GM10847 (cell line): ENCODE data around the gene OSMR.

Experiments used
- POLR2A ChIP-seq: IDR thresholded peaks from 2 replicates; pipeline ENCODE4 v1.6.1; 2011; ENCODE audit not compliant: insufficient read length; ENCODE audit errors: extremely low read depth

The OSMR gene

GRCh38 chr5:38845526-38846378 lies at the start of gene OSMR:
Gene OSMR, plus strand, starts transcription at chr5:38846012. Its CDS starts 23,033 bp downstream, at chr5:38869045.
- no peak for TF ChIP-seq POLR2A

DNA sequence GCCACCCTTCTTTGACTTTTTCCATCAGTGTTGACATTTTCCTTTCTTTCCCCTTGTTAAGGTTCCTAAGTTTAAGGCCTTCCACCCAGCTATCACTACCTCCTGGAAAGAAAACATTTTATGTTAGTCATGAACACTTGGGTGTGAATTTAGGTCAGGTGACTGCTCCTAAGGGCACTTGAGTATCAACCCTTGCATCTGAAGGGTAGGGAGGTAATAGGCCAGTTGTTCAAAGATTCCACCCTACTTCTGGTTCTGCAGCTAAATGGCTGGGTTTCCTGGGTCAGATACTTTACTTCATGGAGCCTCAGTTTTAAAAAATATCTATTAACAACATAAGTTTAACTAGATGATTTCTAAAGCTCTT lies 49.1 kb upstream of the OSMR start:
- TF ChIP-seq POLR2A = no peak

GRCh38 chr5:38797838-38798237 lies 48.0 kb upstream of the OSMR start:
- TF ChIP-seq POLR2A = no peak

- no peak for TF ChIP-seq POLR2A
Observed at GRCh38 chr5:38799556-38800377, 46.0 kb upstream of the OSMR start.

DNA sequence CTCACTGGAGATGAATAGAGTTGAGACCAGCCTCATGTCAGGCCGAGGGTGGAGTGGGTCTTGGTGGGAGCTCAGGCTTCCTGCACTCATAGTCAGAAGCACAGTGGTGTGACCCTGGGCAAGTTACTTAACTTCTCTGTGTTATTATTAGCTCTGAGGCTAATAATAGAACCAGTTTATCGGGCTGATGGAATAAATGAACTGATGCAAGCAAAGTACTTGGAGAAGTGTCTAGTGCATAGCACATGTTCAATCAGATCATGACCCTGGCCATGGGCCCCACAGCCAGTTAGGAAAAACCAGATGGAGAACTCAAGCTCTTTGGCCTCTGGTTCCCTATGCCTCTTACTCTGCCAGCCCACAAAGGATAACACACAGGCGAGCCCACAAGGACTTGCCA lies 45.3 kb upstream of the OSMR start:
- no peak for TF ChIP-seq POLR2A

DNA sequence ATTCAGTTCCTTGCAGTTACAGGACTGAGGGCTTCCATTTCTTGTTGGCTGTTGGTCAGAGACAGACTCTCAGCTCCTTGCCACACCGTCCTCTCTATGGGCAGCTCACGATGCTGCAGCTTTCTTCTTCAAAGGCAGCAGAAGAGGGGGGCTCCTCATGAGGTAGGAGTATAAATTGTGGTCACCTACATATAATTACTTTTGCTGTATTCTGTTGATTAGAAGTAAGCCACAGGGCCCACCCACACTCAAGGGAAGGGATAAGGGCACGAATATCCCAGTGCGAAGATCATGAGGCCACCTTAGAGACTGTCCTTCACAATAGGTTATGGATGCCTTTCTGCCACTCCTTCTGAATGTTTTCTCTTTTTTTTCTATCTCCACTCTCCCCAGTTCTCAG lies 43.7 kb upstream of the OSMR start:
- TF ChIP-seq POLR2A = no peak

DNA sequence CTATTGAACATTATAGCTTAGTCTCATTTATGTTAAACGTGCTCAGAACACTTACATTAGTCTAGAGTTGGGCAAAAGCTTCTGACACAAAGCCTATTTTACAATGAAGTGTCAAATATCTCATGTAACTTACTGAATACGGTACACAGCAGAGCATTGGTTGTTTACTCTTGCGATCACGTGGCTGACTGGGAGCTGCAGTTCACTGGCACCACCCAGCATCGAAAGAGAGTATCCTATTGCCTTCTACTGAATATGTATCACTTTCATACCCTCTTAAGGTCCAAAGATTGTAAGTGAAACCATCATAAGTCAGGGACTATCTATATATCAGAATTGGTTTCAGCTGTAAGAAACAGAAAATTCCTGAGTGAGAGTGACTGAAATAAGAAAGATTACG lies 42.6 kb upstream of the OSMR start:
- TF ChIP-seq POLR2A = no peak

- no peak for TF ChIP-seq POLR2A
Observed at GRCh38 chr5:38806775-38807258, 39.0 kb upstream of the OSMR start.

GRCh38 chr5:38807570-38808483 lies 38.0 kb upstream of the OSMR start:
- TF ChIP-seq POLR2A = no peak

- TF ChIP-seq POLR2A = no peak
Observed at GRCh38 chr5:38808666-38809343, 37.0 kb upstream of the OSMR start.

- TF ChIP-seq POLR2A = no peak
Observed at GRCh38 chr5:38809388-38810359, 36.1 kb upstream of the OSMR start.

DNA sequence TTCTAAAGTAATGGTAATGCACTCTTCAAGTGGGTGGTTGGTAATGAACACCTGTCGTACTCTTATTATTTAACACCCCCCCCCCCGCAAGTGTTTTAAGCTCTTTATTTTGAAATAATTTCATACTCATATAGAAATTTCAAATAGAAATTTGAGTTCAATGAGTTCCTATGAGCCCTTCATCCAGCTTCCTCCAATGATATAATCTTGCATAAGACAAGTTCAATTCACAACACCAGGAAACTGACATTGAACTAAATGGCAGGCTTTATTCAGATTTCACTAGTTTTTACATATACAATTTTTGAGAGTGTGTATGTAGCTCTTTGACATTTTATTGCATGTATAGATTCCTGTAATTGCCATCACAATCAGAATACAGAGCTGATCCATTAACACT lies 30.9 kb upstream of the OSMR start:
- TF ChIP-seq POLR2A = no peak
